ENCODE measurements around the gene BCL2A1. TPM values are rescaled to one million over a fixed set of nuclear protein-coding genes. Genes with fewer than 3 reads are reported as not detected.
"Not testable (repeated sequence)": the region's sequence is repeated elsewhere in the genome, so short reads cannot be mapped to it uniquely, and the experiment has no call there.

BCL2A1 gene
- total RNA-seq, 2 donors from 2014 or later = 7.5 TPM; not detected in 1

DNA sequence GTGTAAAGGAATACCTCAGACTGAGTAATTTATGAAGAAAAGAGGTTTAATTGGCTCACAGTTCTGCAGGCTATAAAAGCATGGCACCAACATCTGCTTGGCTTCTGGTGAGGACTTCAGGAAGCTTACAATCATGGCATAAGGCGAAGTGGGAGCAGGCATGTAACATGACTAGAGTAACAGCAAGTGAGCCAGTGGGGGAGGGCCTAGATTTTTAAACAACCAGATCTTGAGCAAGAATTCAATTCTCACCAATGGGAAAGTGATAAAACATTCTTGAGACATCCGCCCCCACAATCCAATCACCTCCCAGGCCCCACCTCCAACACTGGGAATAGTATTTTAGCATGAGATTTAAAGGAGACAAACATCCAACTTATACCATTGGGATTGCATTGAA is 44.2 kb upstream of the BCL2A1 start:
- Histone ChIP-seq H3K36me3 (no peaks in the 10 kb centered on the region), H3K27ac (no peak overlapping the region), H3K27me3 (replicated peaks; ENCODE audit: insufficient read depth) (no peaks in the 10 kb centered on the region), H3K4me3 (no peak overlapping the region), H3K9me3 (no peaks in the 10 kb centered on the region), H3K4me1 (ENCODE audit: control insufficient read depth in 1 of 2, low read depth in 2 of 2) (no peaks in the 10 kb centered on the region)
- TF ChIP-seq, protein P1, sequence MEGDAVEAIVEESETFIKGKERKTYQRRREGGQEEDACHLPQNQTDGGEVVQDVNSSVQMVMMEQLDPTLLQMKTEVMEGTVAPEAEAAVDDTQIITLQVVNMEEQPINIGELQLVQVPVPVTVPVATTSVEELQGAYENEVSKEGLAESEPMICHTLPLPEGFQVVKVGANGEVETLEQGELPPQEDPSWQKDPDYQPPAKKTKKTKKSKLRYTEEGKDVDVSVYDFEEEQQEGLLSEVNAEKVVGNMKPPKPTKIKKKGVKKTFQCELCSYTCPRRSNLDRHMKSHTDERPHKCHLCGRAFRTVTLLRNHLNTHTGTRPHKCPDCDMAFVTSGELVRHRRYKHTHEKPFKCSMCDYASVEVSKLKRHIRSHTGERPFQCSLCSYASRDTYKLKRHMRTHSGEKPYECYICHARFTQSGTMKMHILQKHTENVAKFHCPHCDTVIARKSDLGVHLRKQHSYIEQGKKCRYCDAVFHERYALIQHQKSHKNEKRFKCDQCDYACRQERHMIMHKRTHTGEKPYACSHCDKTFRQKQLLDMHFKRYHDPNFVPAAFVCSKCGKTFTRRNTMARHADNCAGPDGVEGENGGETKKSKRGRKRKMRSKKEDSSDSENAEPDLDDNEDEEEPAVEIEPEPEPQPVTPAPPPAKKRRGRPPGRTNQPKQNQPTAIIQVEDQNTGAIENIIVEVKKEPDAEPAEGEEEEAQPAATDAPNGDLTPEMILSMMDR (IDR thresholded peaks at IDR 0.05) = no peak
- DNase-seq (ENCODE audit: low spot score) = no peak
- no peak for ATAC-seq (ENCODE audit: insufficient number of reproducible peaks, low FRiP score, low read depth)

DNA sequence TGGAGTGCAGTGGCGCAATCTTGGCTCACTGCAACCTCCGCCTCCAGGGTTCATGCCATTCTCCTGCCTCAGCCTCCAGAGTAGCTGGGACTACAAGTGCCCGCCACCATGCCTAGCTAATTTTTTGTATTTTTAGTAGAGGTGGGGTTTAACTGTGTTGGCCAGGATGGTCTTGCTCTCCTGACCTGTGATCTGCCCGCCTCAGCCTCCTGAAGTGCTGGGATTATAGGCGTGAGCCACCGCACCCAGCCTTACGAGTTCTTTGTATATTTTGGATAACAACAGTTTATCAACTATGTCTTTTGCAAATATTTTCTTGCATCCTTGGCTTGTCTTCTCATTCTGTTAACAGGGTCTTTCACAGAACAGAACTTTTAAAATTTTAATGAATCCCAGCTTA is 43.2 kb upstream of the BCL2A1 start:
- not testable (repeated sequence) for H3K9me3 ChIP-seq; DNase-seq (ENCODE audit: low spot score); H3K36me3 ChIP-seq; ATAC-seq (ENCODE audit: insufficient number of reproducible peaks, low FRiP score, low read depth); H3K4me3 ChIP-seq; H3K27ac ChIP-seq; H3K27me3 ChIP-seq (replicated peaks; ENCODE audit: insufficient read depth); H3K4me1 ChIP-seq (ENCODE audit: control insufficient read depth in 1 of 2, low read depth in 2 of 2)

DNA sequence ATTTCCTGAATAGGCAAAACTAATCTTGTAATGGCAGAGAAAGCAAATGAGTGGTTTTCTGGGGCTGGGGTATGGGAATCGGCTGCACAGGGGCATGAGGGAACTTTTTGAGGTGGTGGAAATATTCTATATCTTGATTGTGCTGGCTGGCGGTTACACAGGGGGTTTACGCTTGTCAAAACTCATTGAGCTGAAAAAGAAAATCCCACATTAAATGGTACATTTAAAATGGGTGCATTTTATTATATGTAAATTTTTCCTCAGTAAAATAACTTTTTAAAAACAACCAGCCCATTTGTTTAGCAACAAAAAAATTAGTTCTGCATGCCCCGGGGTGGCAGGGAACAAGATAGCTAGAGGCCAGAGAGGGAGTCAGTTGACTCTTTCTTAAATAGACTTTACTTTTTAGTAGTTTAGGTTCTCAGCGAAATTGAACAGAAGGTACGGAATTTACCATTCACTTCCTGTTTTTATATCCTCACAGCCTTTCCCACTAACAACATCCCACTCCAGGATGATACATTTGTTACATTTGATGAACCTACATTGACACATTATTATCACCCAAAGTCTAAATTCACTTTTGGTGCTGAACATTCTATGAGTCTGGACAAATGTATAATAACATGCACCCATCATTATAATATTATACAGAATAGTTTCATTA is 41.2 kb upstream of the BCL2A1 start:
- TF ChIP-seq, protein P1 (IDR thresholded peaks at IDR 0.05) = no peak
- Histone ChIP-seq H3K36me3 (no peaks in the 10 kb centered on the region), H3K27me3 (replicated peaks; ENCODE audit: insufficient read depth) (no peaks in the 10 kb centered on the region), H3K27ac (no peak overlapping the region), H3K4me3 (no peak overlapping the region), H3K9me3 (no peaks in the 10 kb centered on the region), H3K4me1 (ENCODE audit: control insufficient read depth in 1 of 2, low read depth in 2 of 2) (no peaks in the 10 kb centered on the region)
- ATAC-seq (ENCODE audit: insufficient number of reproducible peaks, low FRiP score, low read depth) (no peak), DNase-seq (ENCODE audit: low spot score) (no peak)

DNA sequence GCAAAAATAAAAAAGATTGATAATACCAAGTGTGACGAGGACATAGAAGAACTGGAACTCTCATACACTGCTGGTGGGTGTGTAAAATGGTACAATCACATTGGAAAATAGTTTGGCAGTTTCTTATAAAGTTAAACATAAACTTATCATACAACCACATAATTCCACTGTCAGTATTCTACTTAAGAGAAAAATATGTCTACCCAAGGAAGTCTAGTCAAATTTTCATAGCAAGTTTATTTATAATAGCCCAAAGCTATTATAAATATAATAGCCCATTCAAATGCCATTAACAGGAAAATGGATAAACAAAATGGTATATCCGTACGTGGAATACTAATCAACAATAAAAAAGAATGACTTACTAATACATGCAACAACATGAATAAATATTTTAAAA is 40.6 kb upstream of the BCL2A1 start:
- no peak for ATAC-seq (ENCODE audit: insufficient number of reproducible peaks, low FRiP score, low read depth)
- no peaks in the 10 kb centered on the region for H3K9me3 ChIP-seq
- no peaks in the 10 kb centered on the region for H3K36me3 ChIP-seq
- TF ChIP-seq, protein P1 (IDR thresholded peaks at IDR 0.05) = no peak
- no peaks in the 10 kb centered on the region for H3K27me3 ChIP-seq (replicated peaks; ENCODE audit: insufficient read depth)
- no peak overlapping the region for H3K27ac ChIP-seq
- no peak overlapping the region for H3K4me3 ChIP-seq
- DNase-seq (ENCODE audit: low spot score) = no peak
- H3K4me1 ChIP-seq (ENCODE audit: control insufficient read depth in 1 of 2, low read depth in 2 of 2) = no peaks in the 10 kb centered on the region

DNA sequence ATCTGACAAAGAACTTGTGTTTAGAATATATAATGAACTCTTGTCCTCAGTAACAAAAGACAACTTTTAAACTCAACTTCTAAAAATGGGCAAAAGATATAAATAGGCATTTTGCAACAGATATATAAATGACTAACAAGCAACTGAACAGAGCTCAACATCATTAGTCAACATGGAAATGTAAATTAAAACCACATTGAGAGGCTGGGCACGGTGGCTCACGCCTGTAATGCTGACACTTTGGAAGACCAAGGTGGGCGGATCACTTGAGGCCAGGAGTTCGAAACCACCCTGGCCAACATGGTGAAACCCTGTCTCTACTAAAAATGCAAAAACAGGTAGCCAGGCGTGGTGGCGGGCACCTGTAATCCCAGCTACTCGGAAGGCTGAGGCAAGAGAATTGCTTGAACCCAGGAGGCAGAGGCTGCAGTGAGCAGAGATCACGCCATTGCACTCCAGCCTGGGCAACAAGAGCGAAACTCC is 40.1 kb upstream of the BCL2A1 start:
- not testable (repeated sequence) for H3K27ac ChIP-seq; H3K36me3 ChIP-seq; DNase-seq (ENCODE audit: low spot score); H3K9me3 ChIP-seq; H3K27me3 ChIP-seq (replicated peaks; ENCODE audit: insufficient read depth); H3K4me1 ChIP-seq (ENCODE audit: control insufficient read depth in 1 of 2, low read depth in 2 of 2); ATAC-seq (ENCODE audit: insufficient number of reproducible peaks, low FRiP score, low read depth); H3K4me3 ChIP-seq

DNA sequence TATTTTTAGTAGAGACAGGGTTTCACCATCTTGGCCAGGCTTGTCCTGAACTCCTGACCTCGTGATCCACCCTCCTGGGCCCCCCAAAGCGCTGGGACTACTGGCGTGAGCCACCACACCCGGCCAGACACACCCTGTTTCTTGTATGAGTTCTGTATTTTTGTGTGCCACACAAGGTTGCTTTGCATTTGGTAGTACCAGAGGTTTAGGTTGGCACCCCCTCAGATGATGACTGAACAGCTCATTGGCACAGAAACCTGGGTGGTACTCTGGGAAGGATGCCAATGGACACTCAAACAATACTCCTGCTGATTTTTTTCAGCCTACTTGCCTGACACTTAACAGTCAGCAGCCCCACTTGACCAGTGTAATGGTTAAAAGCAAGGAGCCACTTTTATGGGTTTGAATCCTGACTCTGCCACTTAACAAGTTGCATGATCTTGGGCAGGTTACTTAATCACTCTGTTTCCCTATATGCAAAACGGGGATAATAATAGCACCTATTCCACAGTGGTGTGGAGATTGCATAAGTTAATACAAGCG is 39.2 kb upstream of the BCL2A1 start:
- H3K27ac ChIP-seq = no peak overlapping the region
- H3K36me3 ChIP-seq = no peaks in the 10 kb centered on the region
- H3K27me3 ChIP-seq (replicated peaks; ENCODE audit: insufficient read depth) = no peaks in the 10 kb centered on the region
- no peaks in the 10 kb centered on the region for H3K4me1 ChIP-seq (ENCODE audit: control insufficient read depth in 1 of 2, low read depth in 2 of 2)
- DNase-seq (ENCODE audit: low spot score) (no peak), ATAC-seq (ENCODE audit: insufficient number of reproducible peaks, low FRiP score, low read depth) (no peak)
- no peaks in the 10 kb centered on the region for H3K9me3 ChIP-seq
- TF ChIP-seq, protein P1 (IDR thresholded peaks at IDR 0.05) = no peak
- no peak overlapping the region for H3K4me3 ChIP-seq
